HCT116 (cell line): Measurements from ENCODE around the gene AHR. TPM values are rescaled to one million over a fixed set of nuclear protein-coding genes. Genes with fewer than 3 reads are reported as not detected.

ENCODE experiments used
- ATAC-seq: fragments of 200-7000 bp; cut with Tn5 transposase; 2 replicates; pipeline ENCODE4 v1.9.1; 2020; ENCODE audit warnings: mild to moderate bottlenecking, moderate library complexity
- BruUV-seq: library from RNA; stranded (reverse); fragments of 400-500 nt; replicated peaks from 2 replicates; lab custom pipeline; 2021; lab: Mats Ljungman, UMichigan
- CTCF ChIA-PET: fragments of 300-600 bp; sonication (Branson Sonifier 250); formaldehyde crosslinking; loops from one replicate; lab custom pipeline; 2021; ENCODE audit warnings: antibody characterized with exemption; lab: Charles Lee
- POLR2A ChIA-PET: fragments of 300-600, 350-600 bp; sonication (Branson Sonifier 250); formaldehyde crosslinking; loops from one replicate; lab custom pipeline; 2021; ENCODE audit warnings: antibody characterized with exemption; lab: Charles Lee
- RAD21 ChIA-PET, 2 experiments: fragments of 300-600 bp; sonication (Branson Sonifier 250); formaldehyde crosslinking; loops; one replicate each; lab custom pipeline; 2023; ENCODE audit warnings: low total read pairs in 2 of 2; ENCODE audit not compliant: uncharacterized antibody in 2 of 2, unreplicated experiment in 2 of 2, low non-redundant PET in 1 of 2; lab: Charles Lee
- DNase-seq: peaks from one replicate; pipeline ENCODE4 v3.0.0-alpha.2; 2010; ENCODE audit warnings: low read depth, low spot score
- H2AFZ ChIP-seq: fragments of 200-600 bp; shearing (Covaris generic), sonication (generic); 2 replicates; pipeline ENCODE4 v1.6.1; 2017; ENCODE audit warnings: low read depth, mixed run types, mixed read lengths, antibody characterized with exemption, low read length; ENCODE audit not compliant: poor library complexity, severe bottlenecking
- H3K27ac ChIP-seq: 2 replicates; pipeline ENCODE4 v1.5.1; 2012; ENCODE audit warnings: low read depth, low read length
- H3K27me3 ChIP-seq: fragments of 200-600 bp; sonication (generic); 2 replicates; pipeline ENCODE4 v1.6.1; 2016; ENCODE audit warnings: mixed run types, low read length, mixed read lengths; ENCODE audit not compliant: insufficient read depth
- H3K36me3 ChIP-seq, 2 experiments: fragments of 200-500 bp in 1 of 2; fragments of 200-600 bp in 1 of 2; sonication (Bioruptor generic) in 1 of 2; sonication (generic) in 1 of 2; 2 replicates each; pipeline versions ENCODE4 v1.5.1 to v1.6.1; 2014 to 2016; ENCODE audit warnings: low read length in 2 of 2, inconsistent platforms in 1 of 2, mixed read lengths in 1 of 2, mixed run types in 1 of 2; ENCODE audit not compliant: insufficient read depth in 2 of 2, control insufficient read depth in 1 of 2
- H3K4me1 ChIP-seq, 2 experiments: fragments of 200-600 bp in 1 of 2; sonication (generic) in 1 of 2; 2 replicates each; pipeline versions ENCODE4 v1.5.1 to v1.6.1; 2012 to 2017; ENCODE audit warnings: low read length in 2 of 2, inconsistent platforms in 1 of 2, mild to moderate bottlenecking in 1 of 2, mixed read lengths in 1 of 2, mixed run types in 1 of 2, moderate library complexity in 1 of 2; ENCODE audit not compliant: insufficient read depth in 2 of 2, control insufficient read depth in 1 of 2
- H3K4me2 ChIP-seq: fragments of 200-600 bp; sonication (generic); 2 replicates; pipeline ENCODE4 v1.6.1; 2017; ENCODE audit warnings: mixed run types, low read length, mixed read lengths
- H3K4me3 ChIP-seq, 2 experiments: fragments of 200-600 bp in 1 of 2; sonication (generic) in 1 of 2; replicated peaks in 1 of 2; 2 replicates each; pipeline ENCODE4 v1.5.1; 2011 to 2016; ENCODE audit warnings: low read length in 2 of 2, control low read depth in 1 of 2, low read depth in 1 of 2, mild to moderate bottlenecking in 1 of 2, mixed read lengths in 1 of 2, mixed run types in 1 of 2
- H3K79me2 ChIP-seq: fragments of 200-600 bp; sonication (generic); 2 replicates; pipeline ENCODE4 v1.6.1; 2017; ENCODE audit warnings: mild to moderate bottlenecking, mixed run types, low read length, moderate library complexity, mixed read lengths; ENCODE audit not compliant: insufficient read depth
- H3K9ac ChIP-seq: fragments of 200-600 bp; sonication (generic); 2 replicates; pipeline ENCODE4 v1.6.1; 2016; ENCODE audit warnings: low read length, mixed read lengths
- H3K9me2 ChIP-seq: fragments of 200-600 bp; sonication (generic), shearing (Covaris generic); 2 replicates; pipeline ENCODE4 v1.6.1; 2017; ENCODE audit warnings: mixed run types, mild to moderate bottlenecking, moderate library complexity; ENCODE audit not compliant: insufficient read depth
- H3K9me3 ChIP-seq, 2 experiments: fragments of 200-500 bp in 1 of 2; fragments of 200-600 bp in 1 of 2; sonication (Bioruptor generic) in 1 of 2; sonication (generic) in 1 of 2; 2 replicates each; pipeline ENCODE4 v1.6.1; 2014 to 2017; ENCODE audit warnings: low read length in 2 of 2, mixed read lengths in 2 of 2, inconsistent platforms in 1 of 2, low read depth in 1 of 2, mild to moderate bottlenecking in 1 of 2, mixed run types in 1 of 2, moderate library complexity in 1 of 2; ENCODE audit not compliant: control insufficient read depth in 1 of 2, insufficient read depth in 1 of 2
- H4K20me1 ChIP-seq: fragments of 200-600 bp; sonication (generic), shearing (Covaris generic); 2 replicates; pipeline ENCODE4 v1.6.1; 2017; ENCODE audit warnings: mixed run types, mild to moderate bottlenecking, moderate library complexity; ENCODE audit not compliant: insufficient read depth
- ATF3 ChIP-seq: IDR thresholded peaks from 2 replicates; pipeline ENCODE4 v1.6.1; 2012
- CBX3 ChIP-seq: IDR thresholded peaks from 2 replicates; pipeline ENCODE4 v1.6.1; 2012; ENCODE audit warnings: low read depth
- CTCF ChIP-seq, 3 experiments: fragments of 200-600 bp in 1 of 3; sonication (generic) in 1 of 3; IDR thresholded peaks in 2 of 3; conservative IDR thresholded peaks in 1 of 3; 2 replicates each; pipeline ENCODE4 v1.5.1; 2012 to 2017; ENCODE audit warnings: low read depth in 2 of 3, low read length in 2 of 3, antibody characterized with exemption in 1 of 3, borderline replicate concordance in 1 of 3, control low read depth in 1 of 3, mild to moderate bottlenecking in 1 of 3, mixed read lengths in 1 of 3, mixed run types in 1 of 3, moderate library complexity in 1 of 3; ENCODE audit not compliant: insufficient read depth in 1 of 3
- EGR1 ChIP-seq: IDR thresholded peaks from 2 replicates; pipeline ENCODE4 v1.6.1; 2012; ENCODE audit warnings: low read depth
- ELF1 ChIP-seq: IDR thresholded peaks from 2 replicates; pipeline ENCODE4 v1.6.1; 2012; ENCODE audit warnings: low read depth, borderline replicate concordance
- EZH2 ChIP-seq: fragments of 200-600 bp; sonication (generic); IDR thresholded peaks from 2 replicates; pipeline ENCODE4 v1.6.1; 2017; ENCODE audit warnings: antibody characterized with exemption, mixed run types
- EZH2phosphoT487 ChIP-seq: fragments of 200-600 bp; IDR thresholded peaks from 2 replicates; pipeline ENCODE4 v1.6.1; 2018; ENCODE audit warnings: antibody characterized with exemption, borderline replicate concordance
- FOSL1 ChIP-seq: IDR thresholded peaks from 2 replicates; pipeline ENCODE4 v1.6.1; 2012; ENCODE audit warnings: low read depth
- JUND ChIP-seq: IDR thresholded peaks from 2 replicates; pipeline ENCODE4 v1.6.1; 2012
- MAX ChIP-seq: IDR thresholded peaks from 2 replicates; pipeline ENCODE4 v1.6.1; 2012
- SIN3A ChIP-seq: IDR thresholded peaks from 2 replicates; pipeline ENCODE4 v1.6.1; 2012; ENCODE audit warnings: low read depth
- TCF7L2 ChIP-seq: IDR thresholded peaks from 2 replicates; pipeline ENCODE4 v1.7.0; 2011; ENCODE audit warnings: borderline replicate concordance, inconsistent platforms; ENCODE audit not compliant: insufficient read depth, insufficient read length; ENCODE audit errors: extremely low read depth
- YY1 ChIP-seq: IDR thresholded peaks from 2 replicates; pipeline ENCODE4 v1.6.1; 2011; ENCODE audit warnings: low read length, low read depth, moderate library complexity, mild to moderate bottlenecking; ENCODE audit not compliant: insufficient replicate concordance; ENCODE audit errors: extremely low read depth
- ZBTB33 ChIP-seq: IDR thresholded peaks from 2 replicates; pipeline ENCODE4 v1.6.1; 2011; ENCODE audit warnings: mild to moderate bottlenecking, low read length, moderate library complexity; ENCODE audit not compliant: insufficient replicate concordance; ENCODE audit errors: extremely low read depth
- intact Hi-C: fragments of 100-400 bp; cut with micrococcal nuclease; formaldehyde crosslinking; loops from 2 replicates; pipeline ENCODE4 v1.10.0; 2022
- total RNA-seq: library from RNA; stranded (reverse); gene quantifications from one replicate; pipeline ENCODE4 v1.2.1, GENCODE V29; 2021; ENCODE audit not compliant: unreplicated experiment

The AHR gene
- total RNA-seq, 1 experiment from 2014 or later, result 29.7 TPM

- H3K36me3 ChIP-seq, result no peaks in the 10 kb centered on the region
- TF ChIP-seq FOSL1 (no peak), SIN3A (no peak), EZH2phosphoT487 (no peak)
- H3K4me3 ChIP-seq, result no peak overlapping the region
- POLR2A ChIA-PET, result no interaction called here
- H3K27ac ChIP-seq, result no peak overlapping the region
- no peak for ATAC-seq
- H2AFZ ChIP-seq, result no peak overlapping the region
- no peaks in the 10 kb centered on the region for H3K79me2 ChIP-seq
- CTCF ChIA-PET, result no interaction called here
- H3K4me1 ChIP-seq, result peaks cover 11 to 12% of the 10 kb centered on the region in 2 experiments
- H3K9me2 ChIP-seq, result 0 out of 2 replicates have a peak, but pooled peaks cover 4% of the 10 kb centered on the region
- no peaks in the 10 kb centered on the region for H3K27me3 ChIP-seq
- RAD21 ChIA-PET, result no interaction called here
- no peak overlapping the region for H3K9ac ChIP-seq
- no peak for DNase-seq
- H4K20me1 ChIP-seq, result no peaks in the 10 kb centered on the region
- no TSS peak for BruUV-seq
- H3K9me3 ChIP-seq, result no peaks in the 10 kb centered on the region
- intact Hi-C loops, result no loop called here
- H3K4me2 ChIP-seq, result no peak overlapping the region
These were observed 78.1 kb downstream of the AHR start for GRCh38 chr7:17376595-17376994.

GRCh38 chr7:17380736-17381662, 82.5 kb downstream of the AHR start:
- Histone ChIP-seq H3K27ac (no peak overlapping the region), H3K27me3 (no peaks in the 10 kb centered on the region), H4K20me1 (no peaks in the 10 kb centered on the region)
- TF ChIP-seq ATF3 (no peak), EZH2 (no peak), ELF1 (no peak), TCF7L2 (no peak), CTCF (IDR thresholded peaks at IDR 0.05 in 2 of 3, conservative IDR thresholded peaks at IDR 0.05 in 1 of 3; ENCODE audit: borderline replicate concordance in 1 of 3, insufficient read depth in 1 of 3, low read depth in 2 of 3, low read length in 2 of 3) (no peak), JUND (no peak), EGR1 (no peak), CBX3 (no peak), ZBTB33 (no peak), SIN3A (no peak), MAX (no peak), YY1 (no peak)
- TF ChIP-seq, all 23 proteins: peak for 0
- H3K4me1 ChIP-seq, result no peaks in the 10 kb centered on the region
- POLR2A ChIA-PET, result no interaction called here
- H3K9ac ChIP-seq, result no peak overlapping the region
- CTCF ChIA-PET, result no interaction called here
- no peak overlapping the region for H3K4me3 ChIP-seq
- RAD21 ChIA-PET, result no interaction called here
- H3K9me3 ChIP-seq, result no peaks in the 10 kb centered on the region
- 0 out of 2 replicates have a peak, but pooled peaks cover 4% of the 10 kb centered on the region for H3K9me2 ChIP-seq
- no peak overlapping the region for H3K4me2 ChIP-seq
- no peaks in the 10 kb centered on the region for H3K36me3 ChIP-seq
- no TSS peak for BruUV-seq
- H2AFZ ChIP-seq, result no peak overlapping the region
- no peak for DNase-seq
- ATAC-seq, result no peak
- no peaks in the 10 kb centered on the region for H3K79me2 ChIP-seq
- intact Hi-C loops, result no loop called here
